GM21576 (cell line): Measurements from ENCODE around the gene TENT4A.

Experiments used
- ATAC-seq: cut with Tn5 transposase; IDR thresholded peaks from one replicate; pipeline ENCODE4 v1.9.1; 2021; ENCODE audit warnings: mild to moderate bottlenecking, moderate library complexity; ENCODE audit not compliant: unreplicated experiment

Gene TENT4A

DNA sequence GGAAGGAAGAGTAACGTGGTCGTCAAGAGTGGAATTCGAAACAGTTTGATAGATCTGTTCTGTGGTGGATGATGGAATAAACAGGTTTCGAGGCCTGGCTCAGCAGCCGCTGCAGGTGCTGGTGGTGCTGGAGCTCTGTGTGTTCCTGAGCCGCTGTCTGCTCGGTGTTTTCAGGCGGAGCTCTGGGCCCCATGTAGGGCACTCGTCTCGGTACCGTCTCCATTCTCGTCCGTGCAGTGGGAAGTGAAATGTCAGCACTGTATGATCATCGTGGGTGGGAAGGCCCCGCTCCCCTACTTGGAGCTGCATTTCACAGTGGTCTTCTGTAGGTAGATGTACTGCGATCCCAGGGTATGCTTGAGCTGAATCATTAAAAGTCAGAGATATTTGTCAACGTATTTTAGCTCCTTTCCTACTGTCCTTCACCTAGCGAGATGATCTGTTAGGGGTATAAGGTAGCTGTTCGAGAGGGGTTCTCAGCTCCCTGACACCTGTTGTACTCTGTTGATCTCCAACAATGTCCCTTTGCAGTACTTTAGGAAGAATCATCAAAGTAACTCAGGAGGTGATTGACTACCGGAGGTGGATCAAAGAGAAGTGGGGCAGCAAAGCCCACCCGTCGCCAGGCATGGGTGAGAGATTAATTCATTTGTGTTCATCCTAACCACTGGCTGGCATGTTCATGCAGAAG is 35.9 kb downstream of the TENT4A start:
- no peak for ATAC-seq

GRCh38 chr5:6750142-6750840 is 37.1 kb downstream of the TENT4A start:
- ATAC-seq, result no peak

- no peak for ATAC-seq
These were observed 37.9 kb downstream of the TENT4A start for GRCh38 chr5:6750951-6751685.

GRCh38 chr5:6752236-6752635 is 39.0 kb downstream of the TENT4A start:
- ATAC-seq, result no peak

GRCh38 chr5:6752782-6753181 is 39.5 kb downstream of the TENT4A start:
- ATAC-seq, result no peak

DNA sequence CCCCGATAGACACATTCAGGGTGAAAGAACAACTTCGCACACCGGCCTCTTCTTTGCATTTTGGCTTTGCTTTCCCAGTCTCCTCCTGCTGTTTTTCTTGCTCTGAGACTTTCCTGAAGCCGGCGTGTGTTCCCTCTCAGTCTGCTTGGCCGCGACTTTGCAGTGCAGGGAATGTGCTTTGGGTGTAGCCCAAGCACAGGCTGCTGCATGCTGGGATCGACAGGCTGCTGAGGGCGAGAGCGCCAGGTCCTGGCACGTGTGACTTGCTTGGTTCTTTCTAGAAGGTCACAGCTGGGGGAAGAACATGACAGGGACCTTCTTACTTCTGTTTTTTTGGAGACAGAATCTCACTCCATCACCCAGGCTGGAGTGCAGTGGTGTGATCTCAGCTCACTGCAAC is 40.6 kb downstream of the TENT4A start:
- no peak for ATAC-seq

DNA sequence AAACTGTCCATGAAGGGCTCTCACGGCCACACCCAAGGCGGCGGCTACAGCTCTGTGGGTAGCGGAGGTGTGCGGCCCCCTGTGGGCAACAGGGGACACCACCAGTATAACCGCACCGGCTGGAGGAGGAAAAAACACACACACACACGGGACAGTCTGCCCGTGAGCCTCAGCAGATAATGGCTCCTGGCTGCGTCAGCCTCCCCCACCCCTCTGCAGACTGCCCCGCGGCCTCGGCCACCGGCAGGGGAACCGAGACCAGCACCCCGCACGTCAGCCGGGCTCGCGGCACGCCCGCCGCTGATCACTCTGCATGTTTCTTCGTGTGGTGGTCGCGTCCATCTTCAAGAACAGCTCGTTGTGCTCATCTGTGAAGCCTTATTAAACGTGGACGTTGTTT is 41.5 kb downstream of the TENT4A start:
- ATAC-seq, result no peak

GRCh38 chr5:6755519-6755918 is 42.3 kb downstream of the TENT4A start:
- ATAC-seq, result no peak

DNA sequence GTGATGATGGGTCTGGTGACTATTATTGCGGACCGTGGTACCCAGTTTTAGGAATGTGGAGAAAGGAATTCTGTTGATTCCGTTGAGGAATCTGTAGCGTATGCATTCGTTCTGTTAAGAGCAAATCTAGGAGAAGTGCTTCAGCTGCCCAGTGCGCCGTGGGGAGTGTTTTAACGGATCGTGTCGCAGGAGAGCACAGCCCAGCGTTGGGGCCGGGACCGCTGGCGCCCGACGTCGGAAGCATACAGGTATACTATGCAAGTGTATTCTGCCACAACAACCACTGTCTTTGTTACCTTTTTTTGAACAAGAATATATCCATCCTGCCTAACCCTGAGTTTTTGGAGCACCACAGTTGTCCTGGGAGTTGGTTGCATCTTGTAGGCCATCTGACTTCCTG is 42.7 kb downstream of the TENT4A start:
- ATAC-seq, result no peak

GRCh38 chr5:6757414-6757969 is 44.3 kb downstream of the TENT4A start:
- ATAC-seq, result no peak

DNA sequence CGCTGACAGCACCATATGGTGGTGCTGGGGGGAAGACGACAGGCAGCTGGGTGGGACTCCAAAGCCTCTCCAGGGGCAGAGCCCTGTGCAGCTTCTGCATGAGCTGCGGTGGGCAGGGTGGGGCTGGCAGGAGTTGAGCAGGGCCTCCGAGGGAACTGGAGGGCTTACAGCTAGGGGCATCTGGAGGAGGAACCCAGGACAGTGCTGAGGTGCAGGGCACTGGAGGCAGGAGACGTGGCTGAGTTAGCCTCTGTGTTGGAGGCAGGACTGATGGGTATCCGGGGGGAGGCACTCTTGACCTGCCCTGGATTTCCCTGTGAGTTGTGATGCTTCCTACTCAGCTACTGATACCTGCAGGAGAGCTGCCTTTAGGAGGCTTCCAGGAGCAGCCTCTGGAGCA is 45.0 kb downstream of the TENT4A start:
- ATAC-seq, result no peak

GRCh38 chr5:6758706-6759105 is 45.5 kb downstream of the TENT4A start:
- no peak for ATAC-seq

DNA sequence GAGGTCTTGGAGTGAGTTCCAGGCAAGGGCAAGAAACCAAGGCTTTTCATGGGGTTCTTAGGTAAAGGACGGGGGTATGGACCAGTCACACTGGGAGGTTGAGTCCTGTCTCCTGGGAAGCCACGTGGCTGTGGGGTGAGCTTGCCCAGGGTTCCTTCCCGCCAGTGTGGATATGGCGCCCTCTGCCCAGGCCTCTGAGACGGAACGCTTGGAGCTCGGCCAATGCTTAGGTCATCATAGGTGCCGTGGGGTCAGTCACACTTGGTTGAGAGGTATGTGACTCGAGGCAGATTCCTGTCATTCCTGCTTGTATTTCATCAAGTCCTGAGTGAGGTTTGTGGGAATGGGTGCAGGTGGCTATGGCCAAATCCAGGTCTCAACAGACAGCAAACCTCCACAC is 46.2 kb downstream of the TENT4A start:
- ATAC-seq, result no peak

DNA sequence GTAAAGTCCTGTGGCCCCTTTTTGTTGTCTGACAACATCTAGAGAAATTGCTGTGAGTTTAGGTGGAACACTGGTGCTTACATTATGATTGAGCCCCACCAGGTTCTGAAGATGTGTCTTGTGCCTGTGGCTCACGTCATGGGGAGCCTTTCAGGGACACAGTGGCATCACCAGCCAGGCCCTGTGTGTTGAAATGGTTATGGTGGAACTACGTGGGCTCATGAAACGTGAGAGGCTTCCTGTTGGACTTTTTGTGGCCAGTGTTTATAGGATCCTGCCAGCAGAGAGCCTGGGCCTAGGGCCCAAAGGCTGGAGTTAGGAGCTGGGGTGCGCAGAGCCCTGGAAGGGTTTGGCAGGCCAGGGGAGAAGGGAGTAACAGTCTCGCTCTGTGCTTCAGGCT is 46.8 kb downstream of the TENT4A start:
- ATAC-seq, result no peak

- ATAC-seq, result no peak
These were observed 47.5 kb downstream of the TENT4A start for GRCh38 chr5:6760686-6761085.

GRCh38 chr5:6761333-6761732 is 48.1 kb downstream of the TENT4A start:
- ATAC-seq, result no peak

GRCh38 chr5:6762116-6762515 is 48.9 kb downstream of the TENT4A start:
- ATAC-seq, result no peak

DNA sequence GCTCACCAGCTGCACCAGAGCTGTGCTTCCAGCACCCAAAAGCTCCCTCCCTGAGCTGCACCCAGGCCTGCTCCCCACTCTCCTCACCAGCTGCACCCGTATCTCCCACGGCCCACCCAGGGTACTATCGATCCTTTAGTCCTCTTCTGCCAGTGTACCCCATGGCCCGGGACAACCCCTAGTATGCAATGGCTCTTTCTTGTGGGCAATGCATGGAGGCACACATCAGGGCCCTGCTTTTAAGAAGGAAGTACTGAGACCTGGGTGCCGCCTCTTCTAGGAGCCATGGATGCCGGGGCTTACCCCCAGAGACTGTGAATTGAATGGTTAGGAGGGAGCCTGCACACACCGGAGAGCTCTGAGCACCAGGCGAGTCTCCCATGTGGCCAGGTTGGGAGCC is 49.5 kb downstream of the TENT4A start:
- no peak for ATAC-seq

DNA sequence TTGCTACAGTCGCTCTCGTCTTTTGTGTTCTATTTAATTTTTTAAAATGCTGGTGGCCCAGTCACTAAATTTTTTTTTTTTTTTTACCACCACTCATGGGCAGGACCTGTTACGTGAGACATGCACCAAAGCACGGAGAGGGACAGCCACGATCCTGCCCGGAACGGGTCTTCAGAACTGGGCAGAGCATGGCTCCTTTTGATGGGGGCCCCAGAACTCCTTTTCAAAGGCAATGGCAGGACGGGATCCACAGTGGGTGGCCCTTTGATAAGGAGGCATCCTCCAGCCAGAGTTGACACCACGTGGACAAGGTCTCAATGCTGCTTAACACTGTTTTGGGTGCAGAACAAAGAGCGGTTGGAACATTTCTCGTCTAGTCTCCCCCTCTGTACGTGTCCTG is 50.0 kb downstream of the TENT4A start:
- no peak for ATAC-seq

- ATAC-seq, result peak; percentile 89
These were observed 52.6 kb downstream of the TENT4A start for GRCh38 chr5:6765612-6766525.

GRCh38 chr5:6766604-6767093 is 53.4 kb downstream of the TENT4A start:
- ATAC-seq, result no peak
